GM21786 (cell line): ENCODE data around the gene FPGS.

Experiments
- ATAC-seq: cut with Tn5 transposase; IDR thresholded peaks from one replicate; pipeline ENCODE4 v1.9.1; 2021; ENCODE audit not compliant: unreplicated experiment

Gene FPGS

DNA sequence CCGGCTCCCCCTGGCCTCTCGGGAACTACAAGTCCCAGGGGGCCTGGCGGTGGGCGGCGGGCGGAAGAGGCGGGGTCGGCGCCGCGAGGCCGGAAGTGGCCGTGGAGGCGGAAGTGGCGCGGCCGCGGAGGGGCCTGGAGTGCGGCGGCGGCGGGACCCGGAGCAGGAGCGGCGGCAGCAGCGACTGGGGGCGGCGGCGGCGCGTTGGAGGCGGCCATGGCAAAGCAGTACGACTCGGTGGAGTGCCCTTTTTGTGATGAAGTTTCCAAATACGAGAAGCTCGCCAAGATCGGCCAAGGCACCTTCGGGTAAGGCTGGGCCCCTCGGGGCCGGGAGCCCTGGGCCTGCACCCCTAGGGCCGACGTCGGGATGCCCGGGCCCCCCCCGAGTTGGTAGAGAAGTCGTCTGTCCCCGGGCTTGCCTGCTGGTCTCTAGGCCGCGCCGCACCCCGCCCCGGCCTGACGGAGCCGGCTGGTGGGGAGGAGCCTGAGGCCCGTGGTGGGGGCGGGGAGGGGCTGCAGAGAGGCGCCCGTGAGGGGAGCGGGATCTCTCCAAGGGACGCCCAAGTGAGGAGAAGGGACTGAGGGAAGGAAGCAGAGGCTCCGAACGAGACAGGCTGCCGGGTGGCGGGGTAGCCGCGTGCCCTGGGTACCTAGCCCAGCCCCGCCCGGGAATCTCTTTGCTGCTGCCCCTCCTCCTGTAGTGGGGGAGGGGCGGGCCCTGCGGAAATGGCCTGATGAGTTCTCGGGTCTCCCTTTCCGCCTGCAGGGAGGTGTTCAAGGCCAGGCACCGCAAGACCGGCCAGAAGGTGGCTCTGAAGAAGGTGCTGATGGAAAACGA, 16.5 kb upstream of the FPGS start, which contains the start of gene CDK9:
CDK9 (plus strand) TSS at position 102 of the 840 bp plus-strand sequence; CDS start at position 217, 115 bp downstream.
- peak; percentile 56 for ATAC-seq

DNA sequence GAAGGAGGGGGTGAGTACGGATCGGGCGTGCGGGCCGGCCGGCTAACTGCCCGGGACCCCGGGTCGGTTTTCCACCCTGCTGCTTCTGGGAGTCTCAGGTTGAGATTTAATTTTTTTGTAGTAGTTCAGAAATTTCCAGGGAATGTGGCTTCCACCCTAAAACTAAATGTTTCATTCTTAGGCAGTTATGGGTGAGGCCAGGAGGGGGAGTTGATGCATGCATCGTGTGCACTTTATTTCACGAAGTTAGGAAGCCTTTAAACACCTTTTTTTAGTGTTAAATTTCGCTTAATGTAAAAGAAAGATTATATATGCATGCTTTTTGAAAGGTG, 15.9 kb upstream of the FPGS start:
- no peak for ATAC-seq

DNA sequence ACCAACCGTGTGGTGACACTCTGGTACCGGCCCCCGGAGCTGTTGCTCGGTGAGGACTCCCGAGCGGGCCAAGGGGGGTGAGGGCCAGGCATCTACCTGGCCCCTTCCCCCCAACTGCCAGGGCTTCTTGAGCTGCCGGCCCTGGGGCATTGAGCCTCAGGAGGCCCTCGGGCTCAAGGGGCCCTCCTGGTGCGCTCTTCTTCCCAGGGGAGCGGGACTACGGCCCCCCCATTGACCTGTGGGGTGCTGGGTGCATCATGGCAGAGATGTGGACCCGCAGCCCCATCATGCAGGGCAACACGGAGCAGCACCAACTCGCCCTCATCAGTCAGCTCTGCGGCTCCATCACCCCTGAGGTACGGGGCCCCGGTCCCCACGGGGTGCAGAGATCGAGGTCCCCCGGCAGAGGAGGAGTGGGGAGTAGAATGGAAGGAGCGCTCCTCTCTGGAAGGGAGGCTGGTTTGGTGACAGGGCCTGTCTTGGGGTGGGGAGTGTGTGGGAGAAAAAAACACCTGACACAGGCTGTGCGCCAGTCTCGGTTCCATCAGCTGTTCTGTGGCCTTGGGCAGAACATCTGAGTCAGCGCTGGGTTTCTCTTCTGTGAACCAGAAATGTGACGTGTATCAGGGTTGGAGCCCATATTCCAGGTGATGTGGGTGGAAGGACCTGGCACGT, 14.2 kb upstream of the FPGS start:
- no peak for ATAC-seq

DNA sequence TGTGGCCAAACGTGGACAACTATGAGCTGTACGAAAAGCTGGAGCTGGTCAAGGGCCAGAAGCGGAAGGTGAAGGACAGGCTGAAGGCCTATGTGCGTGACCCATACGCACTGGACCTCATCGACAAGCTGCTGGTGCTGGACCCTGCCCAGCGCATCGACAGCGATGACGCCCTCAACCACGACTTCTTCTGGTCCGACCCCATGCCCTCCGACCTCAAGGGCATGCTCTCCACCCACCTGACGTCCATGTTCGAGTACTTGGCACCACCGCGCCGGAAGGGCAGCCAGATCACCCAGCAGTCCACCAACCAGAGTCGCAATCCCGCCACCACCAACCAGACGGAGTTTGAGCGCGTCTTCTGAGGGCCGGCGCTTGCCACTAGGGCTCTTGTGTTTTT, 13.5 kb upstream of the FPGS start:
- no peak for ATAC-seq

DNA sequence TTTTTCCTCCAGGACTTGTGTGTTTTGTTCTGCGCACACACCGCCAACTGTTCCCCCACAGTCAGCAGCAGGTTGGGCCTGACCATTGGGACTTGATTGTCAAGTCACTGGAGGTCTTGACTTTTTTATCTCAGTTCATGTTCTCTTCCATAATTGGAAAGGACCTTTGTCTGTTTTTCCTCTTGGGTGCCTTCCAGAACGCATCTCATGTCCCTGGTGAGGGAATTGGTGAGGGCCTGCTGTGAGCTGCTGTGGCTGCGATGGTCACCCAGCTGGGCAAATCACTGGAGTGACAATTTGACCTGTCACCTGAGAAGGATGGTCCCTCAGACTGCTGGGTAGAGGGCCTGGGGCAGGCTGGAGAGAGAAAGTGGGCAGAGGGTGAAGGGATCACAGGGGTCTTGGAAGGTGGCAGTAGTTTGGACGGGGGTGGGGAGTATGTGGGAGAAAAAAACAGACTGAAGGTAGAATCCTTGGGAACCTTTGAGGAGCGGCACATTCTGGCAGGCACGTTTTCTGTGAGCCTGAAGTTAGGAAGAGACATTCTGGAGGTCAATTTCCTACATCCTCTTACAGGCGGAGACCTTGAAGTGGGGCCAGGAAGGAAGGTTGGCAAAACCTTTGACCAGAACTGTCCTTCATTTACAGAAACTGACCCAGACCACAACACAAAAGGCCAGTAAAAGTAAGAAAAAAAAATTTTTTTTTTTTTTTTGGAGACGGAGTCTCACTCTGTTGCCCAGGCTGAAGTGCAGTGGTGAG, 12.4 kb upstream of the FPGS start:
- ATAC-seq = no peak

DNA sequence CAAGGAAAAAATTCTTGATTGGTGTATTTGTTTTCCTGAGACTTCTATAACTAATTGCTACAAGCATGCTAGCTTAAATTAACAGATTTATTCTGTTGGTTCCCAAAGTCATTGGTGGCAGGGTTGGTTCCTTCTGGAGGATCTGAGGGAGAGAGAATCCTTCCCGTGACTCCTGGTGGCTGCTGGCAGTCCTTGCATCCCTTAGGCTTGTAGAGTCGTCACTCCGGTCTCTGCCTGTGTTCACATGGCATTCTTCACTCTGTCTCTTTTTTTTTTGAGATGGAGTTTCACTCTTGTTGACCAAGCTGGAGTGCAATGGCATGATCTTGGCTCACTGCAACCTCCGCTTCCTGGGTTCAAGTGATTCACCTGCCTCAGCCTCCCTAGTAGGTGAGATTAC, 11.6 kb upstream of the FPGS start:
- no peak for ATAC-seq

DNA sequence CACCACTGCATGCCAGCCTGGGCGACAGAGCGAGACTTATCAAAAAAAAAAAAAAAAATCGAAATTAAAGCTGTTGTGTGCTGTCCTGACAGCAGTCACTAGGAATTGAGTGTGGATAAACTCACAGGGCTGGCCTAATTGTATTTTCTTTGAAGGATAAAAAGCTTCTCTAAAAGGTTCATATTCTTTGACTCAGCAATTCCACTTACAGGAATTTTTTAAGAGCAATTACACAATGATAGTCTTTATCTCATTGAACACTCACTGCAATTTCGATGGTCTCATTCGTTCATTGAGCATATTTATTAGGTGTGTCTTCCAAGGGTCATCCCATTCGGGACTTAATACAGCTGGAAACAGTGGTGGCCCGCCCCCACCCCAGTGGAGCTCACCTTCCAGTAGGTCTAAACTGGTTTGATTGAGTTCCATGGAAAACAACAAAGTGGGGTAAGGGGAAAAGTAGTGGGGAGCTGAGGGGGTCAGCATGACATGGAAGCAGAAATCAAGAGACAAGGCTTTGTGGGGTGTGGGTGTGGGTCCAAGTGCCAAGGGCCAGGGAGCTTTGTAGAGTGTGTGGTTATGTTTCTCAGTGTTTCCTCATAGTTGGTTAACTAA, 10.2 kb upstream of the FPGS start:
- ATAC-seq = no peak

DNA sequence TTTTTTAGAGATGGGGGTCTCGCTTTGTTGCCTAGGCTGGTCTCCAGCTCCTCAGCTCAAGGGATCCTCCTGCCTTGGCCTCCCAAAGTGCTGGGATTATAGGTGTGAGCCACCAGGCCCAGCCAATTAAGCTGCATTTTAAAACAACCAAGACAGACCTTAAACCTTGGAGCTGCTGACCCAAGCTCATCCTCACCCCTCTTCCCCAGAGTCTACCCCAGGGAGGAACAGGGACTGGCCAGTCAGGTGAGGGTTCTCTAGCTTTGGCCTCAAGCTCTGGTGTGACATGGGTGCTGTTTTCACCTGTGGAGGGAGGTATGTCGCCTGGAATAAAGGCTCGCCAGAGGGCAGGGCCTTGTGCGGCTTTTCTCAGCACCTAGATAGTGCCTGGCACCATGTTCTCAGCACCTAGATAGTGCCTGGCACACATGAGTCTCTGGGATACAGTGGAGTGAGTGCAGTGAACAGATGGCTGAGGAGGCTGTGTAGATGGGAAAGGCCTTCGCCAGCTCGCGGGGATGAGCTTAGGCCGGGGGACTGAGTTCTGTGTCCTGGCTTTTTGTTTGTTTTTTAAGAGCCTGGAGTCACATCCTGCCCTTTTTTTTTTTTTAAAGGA, 9.5 kb upstream of the FPGS start:
- ATAC-seq = no peak

DNA sequence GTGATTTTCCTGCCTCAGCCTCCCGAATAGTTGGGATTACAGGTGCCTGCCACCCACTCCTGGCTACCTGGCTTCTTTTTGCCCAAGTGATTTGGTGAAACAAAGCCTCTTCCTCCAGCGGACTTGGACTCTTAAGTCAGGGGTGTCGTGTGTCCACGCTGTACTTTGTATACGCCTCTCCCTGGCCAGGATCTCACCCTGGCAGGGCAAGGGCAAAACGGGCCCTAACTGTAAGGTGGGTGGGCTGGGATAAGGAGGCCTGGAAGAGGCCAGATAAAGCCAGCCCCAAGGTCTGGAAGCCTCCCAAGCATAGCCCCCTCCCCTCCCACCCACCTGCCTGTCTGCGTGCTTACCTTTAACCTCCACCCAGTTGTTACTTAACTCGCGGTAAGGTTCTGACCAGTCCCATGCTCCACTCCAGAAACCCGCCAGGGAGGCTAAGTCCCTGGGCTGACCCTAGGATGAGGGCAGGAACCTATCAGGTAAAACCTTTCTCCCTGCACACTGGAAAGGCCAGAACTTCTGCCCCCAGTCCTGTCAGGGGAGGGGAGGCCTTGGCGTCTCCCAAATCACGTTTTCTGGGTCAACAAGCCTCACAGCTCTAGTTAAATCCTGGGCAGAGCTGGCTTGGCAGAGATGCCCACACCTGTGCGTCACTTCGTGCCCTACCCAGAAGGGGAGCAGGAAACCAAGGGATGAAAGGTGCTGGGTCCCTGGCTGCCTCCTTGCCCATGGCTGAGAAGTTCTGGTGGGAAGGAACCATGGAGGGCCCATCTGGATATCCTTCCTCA, 8.5 kb upstream of the FPGS start:
- no peak for ATAC-seq

DNA sequence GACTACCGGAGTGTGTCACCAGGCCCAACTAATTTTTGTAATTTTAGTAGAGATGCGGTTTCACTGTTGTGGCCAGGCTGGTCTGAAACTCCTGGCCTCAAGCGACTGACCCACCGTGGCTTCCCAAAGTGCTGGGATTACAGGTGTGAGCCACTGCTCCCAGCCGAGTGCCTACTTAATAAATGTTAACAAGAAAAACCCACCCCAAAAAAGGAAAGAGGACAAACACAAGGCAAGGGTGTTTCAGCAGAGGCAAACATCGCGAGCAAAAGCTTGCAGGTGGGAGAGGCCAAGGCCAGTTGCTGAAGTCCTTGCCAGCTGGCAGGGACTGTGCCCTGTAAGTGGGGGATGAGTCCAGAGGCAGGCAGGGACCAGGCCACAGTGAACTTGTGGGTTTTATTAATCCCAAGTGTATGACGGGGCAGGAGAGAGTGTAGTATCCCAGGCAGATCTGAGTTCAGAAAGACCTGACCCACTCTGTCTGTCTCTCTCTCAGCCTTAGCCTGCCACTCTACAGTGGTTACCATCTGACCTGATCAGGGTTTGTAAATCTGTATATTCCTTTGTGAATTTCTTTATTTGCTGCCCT, 6.4 kb upstream of the FPGS start:
- no peak for ATAC-seq

DNA sequence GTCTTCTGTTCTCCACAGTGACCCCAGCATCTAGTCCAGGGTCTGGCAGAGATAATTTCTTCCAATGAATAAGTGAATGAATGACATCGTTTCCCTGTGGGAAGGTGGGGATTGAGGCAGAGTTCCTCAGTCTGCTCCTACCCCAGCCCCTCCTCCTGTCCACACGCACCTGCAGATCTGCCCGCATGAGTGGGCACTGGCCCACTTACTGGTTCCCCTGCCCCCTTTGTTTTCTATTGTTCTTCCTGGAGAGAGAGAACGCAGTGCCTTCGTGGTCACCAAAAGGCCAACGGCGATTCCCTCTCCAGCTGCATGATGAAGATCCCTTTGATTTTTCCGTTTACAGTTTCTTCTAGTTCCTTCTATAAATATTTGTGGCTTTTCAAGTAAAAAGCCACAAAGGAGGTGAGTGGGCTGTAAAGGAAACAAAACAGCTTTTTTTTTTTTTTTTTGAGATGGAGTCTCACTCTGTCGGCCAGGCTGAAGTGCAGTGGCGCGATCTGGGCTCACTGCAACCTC, 5.8 kb upstream of the FPGS start:
- ATAC-seq = no peak

DNA sequence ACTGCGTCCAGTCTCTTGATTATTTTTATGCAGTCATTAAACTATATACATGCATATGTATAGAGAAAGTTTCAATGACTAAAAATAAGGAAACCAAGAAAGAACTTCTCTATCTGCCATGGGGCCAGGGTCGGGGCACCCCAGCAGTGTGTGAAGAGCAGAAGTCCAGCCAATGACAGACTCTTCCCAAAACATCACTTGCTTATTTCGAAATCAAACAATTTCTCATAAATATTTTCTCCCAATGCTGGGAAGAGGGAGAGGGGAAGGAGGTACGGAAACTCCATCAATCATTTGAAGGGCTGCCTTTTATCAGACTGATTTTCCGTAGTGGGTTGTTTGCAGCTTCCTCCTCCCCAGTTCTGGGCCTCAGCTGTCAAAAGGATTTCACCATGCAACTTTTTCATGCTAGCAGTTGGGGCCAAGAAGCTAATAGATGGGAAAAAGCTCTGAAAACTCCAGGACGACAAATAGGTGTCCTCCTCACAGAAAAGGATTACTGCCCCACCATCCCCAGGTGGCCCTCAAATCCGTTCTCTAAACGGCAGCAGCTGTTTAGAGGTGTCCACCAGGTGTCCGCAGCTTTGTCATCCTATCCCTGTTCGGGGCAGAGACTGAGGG, 617 bp upstream of the FPGS start:
- ATAC-seq = no peak

DNA sequence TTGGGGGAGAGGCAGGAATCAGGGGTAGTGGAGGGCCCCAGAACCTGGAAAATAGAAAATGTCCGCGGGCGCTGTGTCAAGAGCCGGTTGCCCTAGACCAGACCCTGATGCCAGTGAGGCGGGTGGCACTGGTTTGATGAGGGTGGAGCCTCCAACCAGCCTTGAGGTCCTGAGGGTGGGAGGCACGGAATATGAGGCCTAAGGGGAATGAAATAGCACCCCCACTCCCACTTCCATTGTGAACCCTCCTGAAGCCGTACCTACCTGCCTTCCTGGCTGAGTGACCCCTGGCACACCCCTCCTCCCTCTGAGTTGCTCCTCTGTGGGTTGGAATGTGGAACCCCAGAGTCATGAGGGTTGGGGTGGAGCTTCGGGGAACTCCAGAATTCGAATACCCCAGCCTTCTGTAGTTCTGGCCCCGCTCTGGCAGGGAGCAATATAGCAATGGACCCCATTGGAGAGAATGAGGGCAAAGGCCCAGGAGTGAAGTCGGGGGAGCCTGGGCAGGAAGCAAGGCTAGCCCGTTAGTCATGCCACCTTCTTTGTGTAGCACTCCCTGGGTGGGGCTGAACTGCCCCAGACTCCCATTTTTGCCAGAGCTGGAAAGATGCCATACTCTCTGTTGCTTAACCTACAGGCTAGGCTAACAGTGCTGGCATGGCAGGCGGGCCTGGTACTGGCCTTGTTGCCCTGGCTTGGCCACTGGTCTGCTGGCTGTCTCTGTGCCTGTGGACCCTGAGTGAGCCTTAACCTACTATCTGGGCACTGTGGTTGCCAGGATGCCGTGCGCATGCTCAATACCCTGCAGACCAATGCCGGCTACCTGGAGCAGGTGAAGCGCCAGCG, 1.0 kb downstream of the FPGS start:
- ATAC-seq = no peak

DNA sequence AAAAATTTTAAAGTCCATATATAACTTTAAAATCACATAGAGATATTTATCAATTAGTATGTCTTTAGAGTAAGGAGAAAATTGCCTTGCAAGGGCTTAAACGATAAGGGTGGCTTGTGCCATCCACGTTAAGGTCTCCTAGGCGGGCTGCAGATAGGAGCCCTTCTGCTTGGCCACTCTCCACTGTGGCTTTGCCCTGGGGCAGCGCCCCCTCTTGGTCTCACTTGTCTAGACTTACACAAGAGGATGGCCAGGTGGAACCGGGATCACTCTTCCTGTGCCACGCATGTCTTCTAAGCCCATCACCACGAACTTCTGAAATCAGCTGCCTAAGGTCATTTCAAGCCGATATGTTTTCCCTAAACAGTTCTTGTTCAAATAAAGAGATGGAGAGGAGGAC, 2.9 kb downstream of the FPGS start:
- ATAC-seq = no peak

DNA sequence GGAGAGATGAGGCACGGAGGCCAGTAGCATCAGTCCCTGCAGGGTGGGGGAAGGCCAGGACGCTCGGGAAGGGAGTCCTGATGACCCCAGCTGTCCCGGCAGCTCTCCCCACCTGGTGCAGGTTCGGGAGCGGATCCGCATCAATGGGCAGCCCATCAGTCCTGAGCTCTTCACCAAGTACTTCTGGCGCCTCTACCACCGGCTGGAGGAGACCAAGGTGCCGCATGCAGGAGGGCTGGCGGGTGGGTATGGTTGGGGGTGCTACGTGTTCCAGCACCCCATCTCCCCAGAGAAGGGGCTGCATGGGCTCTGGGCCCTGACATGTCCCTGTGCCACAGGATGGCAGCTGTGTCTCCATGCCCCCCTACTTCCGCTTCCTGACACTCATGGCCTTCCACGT, 4.2 kb downstream of the FPGS start:
- no peak for ATAC-seq

DNA sequence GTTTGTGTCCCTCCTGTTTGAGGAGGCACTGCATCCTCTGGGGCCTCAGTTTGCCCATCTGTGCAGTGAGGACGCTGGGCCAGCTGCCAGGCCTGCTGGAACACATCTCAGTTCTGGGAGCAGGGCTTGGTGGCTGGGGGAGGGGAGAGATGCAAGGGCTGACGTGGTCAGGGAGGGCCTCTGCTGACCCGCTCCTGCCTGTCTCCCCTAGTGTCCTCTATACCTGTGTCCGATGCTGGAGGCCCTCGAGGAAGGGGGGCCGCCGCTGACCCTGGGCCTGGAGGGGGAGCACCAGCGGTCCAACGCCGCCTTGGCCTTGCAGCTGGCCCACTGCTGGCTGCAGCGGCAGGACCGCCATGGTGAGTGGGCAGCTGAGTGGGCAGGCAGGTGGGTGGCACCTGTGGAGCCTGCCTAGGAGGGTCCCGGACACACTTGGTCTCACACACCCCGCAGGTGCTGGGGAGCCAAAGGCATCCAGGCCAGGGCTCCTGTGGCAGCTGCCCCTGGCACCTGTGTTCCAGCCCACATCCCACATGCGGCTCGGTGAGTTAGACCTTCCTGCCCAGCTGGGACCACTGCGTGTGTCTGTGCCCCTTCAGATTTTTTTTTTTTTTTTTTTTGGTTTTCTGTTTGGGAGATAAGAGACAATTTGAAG, 5.8 kb downstream of the FPGS start:
- ATAC-seq = no peak

DNA sequence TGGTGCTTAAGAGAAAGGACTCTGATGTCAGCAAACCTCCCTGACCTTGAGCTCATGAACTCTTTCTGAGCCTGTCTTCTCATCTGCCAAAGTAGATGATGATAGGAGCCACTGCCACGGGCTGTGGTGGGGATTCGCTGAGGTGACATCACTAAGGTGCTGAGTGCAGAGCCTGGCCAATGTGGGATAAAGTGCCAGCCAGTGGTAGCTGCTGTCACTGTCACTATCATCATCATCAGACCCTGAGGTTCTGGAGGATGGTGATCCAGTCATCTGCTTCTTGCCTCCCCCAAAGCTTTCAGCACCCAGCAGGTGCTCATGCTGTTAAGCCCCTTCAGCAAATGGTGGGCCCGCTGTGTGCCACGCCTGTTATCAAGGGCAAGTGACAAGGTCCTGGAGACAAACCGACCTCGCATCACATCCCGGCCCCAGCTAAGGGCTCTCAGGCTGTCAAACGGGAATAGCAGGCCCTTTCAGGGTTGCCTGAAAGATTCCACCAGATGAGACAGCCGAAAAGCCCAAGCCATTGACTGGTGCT, 6.4 kb downstream of the FPGS start:
- ATAC-seq = no peak
